NCI-H446 (cell line): ENCODE results near the gene PHF14.

Experiments
- DNase-seq, 2 experiments: peaks; one replicate each; lab custom pipeline; 2025; lab: John Stamatoyannopoulos, UW

PHF14 gene

GRCh38 chr7:11104578-11104977, 130.9 kb downstream of the PHF14 start:
- no peak for DNase-seq

GRCh38 chr7:11109659-11110058, 136.0 kb downstream of the PHF14 start:
- DNase-seq = no peak

DNA sequence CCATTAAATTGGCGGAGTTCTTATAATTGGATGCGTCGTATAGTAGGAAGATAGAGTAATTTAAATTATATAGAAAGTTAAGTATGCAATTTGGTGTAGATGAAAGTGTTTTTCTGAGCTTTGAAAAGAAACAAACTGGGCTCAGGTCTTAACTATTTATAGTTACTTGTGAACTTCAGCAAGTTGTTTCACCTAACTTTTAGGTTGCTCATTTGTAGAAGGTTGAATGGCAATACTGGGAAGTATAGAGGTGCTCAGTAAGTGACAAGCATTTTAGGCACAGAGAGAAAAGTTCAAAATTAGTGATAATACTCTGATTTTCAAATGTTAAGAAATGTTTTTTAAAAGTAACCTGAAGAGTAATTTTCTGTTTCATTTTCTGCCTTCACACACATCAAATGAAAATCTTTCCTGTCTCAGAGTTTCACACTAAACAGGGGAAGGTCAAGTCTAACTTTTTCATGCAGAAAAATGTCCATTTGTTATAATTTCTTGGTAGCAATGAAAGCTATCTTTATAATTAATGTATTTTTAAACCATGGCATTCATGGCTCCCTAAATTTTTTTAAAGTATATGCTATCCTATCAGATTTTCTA, 146.5 kb downstream of the PHF14 start:
- no peak for DNase-seq

DNA sequence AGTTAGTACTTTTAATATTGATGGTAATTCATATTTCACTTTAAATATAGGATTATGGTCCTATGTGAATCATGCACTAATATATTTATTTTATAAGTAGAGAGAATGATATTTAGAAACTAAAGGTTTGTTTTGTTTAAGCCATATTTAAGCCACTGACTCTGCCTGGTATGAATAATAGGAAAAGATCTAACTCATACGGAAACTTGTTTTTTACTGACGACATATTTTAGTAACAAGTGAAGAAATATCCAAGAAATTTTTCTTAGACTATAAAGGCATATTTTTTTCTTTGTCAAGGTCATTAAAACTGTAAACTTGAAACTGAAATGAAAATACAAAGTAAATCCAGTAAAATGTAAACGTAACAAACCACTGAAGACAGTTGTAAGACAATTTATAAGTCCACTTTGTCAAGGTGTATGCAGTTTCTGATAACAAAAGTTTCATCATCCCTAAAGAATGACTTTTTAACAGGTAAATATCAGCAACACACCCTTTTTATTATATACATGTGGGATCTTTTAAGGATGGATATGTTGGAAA, 147.1 kb downstream of the PHF14 start:
- DNase-seq = no peak

DNA sequence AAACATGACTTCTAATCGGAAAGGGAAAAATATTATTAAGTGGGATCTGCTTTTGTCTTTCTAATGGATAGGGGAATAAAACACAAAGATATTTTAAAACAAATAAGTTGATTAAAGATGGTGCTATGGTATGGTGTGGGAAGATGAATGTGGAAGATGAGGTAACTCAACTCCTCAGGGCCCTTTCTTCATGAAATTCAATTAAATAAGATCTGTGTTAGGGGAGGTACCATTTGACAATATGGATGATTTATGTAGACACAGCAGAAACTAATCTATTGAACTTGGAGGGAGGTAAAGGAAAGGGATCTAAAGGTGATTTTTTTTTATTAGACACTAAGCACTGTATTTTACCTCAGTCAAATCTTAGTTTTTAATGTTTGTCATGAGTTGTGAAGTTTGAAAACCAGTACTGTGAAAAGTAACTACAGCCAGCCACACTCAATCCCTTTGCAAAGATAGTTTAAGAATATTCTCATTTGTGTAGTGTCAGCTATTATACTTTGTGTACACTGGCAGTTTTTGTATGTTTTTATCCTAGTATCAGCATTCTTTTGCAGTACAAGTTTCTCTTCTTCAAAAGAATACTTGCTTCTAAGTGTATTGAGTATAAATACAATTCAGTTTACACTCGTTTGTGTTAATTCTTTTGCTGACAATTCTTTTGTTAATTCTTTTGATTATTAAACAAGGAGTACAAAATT, 151.3 kb downstream of the PHF14 start:
- DNase-seq = no peak

GRCh38 chr7:11127114-11127785, 153.6 kb downstream of the PHF14 start:
- DNase-seq = no peak

DNA sequence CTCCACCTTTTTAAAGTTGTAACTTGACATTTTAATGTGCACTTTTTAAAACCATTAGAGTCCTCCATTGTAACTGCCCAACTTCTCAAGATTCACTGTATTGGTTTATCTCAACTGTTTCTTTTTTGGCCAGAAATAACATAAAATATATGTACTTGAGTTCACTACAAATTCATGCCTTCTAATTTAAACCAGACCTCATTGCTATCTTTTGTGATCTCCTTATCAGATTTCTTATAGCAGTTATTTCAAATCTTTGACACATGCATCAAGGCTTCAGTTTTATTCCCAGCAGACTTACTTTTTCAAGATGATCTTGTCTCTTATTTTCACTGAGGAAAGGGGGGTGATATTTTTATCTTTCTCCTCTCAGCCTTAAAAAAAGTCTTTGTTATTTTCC, 154.3 kb downstream of the PHF14 start:
- no peak for DNase-seq

DNA sequence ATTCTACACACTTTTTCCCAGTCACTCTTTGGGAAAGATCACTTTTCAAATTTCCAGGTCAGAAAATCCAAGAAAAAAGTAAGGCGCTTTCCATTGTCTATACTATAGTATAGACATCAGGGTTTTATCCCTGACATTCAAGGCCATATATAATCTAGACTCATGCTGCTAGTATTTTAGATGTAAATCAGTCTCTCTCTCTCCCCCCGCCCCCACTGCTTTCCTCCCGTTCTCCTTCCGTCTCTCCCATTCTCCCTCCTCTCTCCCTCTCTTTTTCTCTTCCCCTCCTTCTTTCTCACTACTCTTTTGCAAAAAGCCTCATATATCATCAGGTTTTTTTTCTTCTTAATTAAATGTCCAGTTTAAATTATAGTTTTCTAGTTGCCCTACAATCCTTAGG, 154.8 kb downstream of the PHF14 start:
- DNase-seq = no peak

GRCh38 chr7:11130012-11130411, 156.3 kb downstream of the PHF14 start:
- peak in 1 of 2 experiments; percentile 31 for DNase-seq

DNA sequence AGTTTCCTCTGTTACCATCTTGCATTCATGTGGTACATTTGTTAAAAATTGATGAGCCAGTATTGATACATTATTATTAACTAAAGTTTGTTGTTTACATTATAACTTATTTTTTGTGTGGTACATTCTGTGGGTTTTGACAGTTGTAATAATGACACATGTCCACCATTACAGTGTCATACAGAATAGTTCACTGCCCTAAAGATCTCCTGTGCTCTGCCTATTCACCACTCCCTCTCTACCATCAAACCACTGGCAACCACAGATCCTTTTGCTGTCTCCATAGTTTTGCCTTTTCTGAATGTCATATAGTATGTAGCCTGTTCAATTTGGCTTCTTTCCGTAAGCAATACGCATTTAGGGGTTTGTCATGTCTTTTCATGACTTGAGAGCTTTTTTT, 156.9 kb downstream of the PHF14 start:
- no peak for DNase-seq

GRCh38 chr7:11133436-11133959, 159.8 kb downstream of the PHF14 start:
- DNase-seq = no peak

- no peak for DNase-seq
Observed at GRCh38 chr7:11135573-11135972, 161.9 kb downstream of the PHF14 start.

GRCh38 chr7:11141541-11141940, 167.9 kb downstream of the PHF14 start:
- no peak for DNase-seq

DNA sequence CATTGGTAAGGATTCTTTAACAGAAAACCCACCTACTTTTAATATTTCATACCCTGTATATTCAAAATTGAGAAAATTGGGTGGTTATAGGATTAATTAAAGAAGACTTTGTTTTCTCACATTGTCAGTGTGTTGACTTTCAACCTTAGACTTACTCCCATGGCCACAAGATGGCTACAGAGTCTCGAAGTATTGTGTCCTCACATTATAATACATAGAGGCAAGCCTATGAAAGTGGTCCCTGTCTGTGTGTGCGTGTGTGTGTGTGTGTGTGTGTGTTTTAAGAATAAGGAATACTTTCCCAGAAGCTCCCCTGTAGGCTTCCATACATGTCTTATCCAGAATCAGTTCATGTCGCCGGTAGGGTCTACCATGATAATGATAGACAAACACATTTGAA, 180.0 kb downstream of the PHF14 start:
- no peak for DNase-seq

DNA sequence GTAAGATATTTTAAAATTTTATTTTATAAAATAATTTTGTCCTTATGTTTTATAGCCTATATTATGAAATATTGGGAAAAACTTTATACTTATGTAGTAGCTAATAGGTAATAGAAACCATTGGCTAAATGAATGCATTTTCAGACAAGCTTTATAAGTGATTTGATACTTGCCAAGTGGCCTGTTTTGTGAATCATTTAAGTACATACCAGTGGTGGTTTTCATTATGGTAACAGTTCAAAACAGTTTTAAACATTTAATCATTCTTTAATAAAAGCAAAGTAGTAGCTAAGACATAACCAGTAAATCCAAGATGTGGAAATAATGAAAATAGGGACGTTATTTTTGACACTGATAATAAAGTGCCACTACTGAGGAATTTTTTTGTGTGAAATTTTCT, 182.2 kb downstream of the PHF14 start:
- no peak for DNase-seq

- no peak for DNase-seq
Observed at GRCh38 chr7:11161499-11161898, 187.8 kb downstream of the PHF14 start.

DNA sequence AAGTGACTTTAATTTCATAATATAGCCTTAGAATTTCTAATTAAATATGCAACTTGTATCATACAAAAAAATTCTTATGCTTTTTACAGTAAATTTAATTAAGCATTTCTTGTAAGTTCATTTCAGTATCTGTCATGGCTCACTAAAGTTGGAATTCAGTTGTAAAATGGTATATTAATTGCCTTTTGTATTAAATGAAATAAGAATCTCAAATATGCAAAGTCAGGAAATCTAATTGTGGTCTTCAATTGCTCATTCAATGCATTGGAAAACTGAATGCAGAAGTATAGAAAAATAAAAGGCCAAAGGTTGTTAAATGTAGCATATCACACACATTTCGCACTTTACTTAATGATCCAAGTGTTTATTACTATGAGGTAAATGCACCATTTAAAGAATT, 189.5 kb downstream of the PHF14 start:
- DNase-seq = no peak

- DNase-seq = no peak
Observed at GRCh38 chr7:11166051-11166450, 192.4 kb downstream of the PHF14 start.

DNA sequence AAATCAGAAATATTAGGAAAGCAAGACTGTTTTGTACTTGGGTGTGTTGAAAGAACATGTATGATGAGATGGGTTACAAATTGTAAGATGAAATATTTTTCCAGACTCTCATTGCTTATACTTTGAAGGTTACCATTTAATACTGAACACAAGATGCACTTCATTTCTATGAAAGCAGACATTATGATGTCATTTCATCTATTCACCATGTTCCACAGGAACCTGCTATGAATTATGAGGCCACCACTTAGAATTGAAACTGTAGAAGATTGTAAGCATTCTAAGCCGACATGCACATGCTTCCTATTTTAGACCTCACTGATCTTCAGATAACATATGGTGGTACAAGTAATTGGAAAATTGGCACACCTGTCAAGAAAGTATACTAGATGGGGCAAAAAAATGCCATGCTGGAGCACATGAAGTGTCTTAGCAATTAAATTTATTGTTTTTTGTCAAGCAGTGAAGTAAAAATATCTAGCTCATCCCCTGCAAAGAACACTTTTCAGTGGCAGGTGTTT, 195.0 kb downstream of the PHF14 start:
- DNase-seq = peak in 1 of 2 experiments; percentile 23

GRCh38 chr7:11170175-11170574, 196.5 kb downstream of the PHF14 start:
- peak; percentile 53 to 87 for DNase-seq

- DNase-seq = peak in 1 of 2 experiments; percentile 8
Observed at GRCh38 chr7:11170863-11171568, 197.3 kb downstream of the PHF14 start.
